ENCODE data around the gene ANKS6.
A peak's percentile ranks its signal among the peaks of the same experiment; 100 is the strongest.

ANKS6 gene

GRCh38 chr9:98742325-98743280 is 53.8 kb downstream of the ANKS6 start:
- peak; percentile 71 for DNase-seq (ENCODE audit: low read depth)
- TF ChIP-seq CTCF (conservative IDR thresholded peaks at IDR 0.05; ENCODE audit: control insufficient read depth, insufficient read depth, low read depth, low read length), result no peak
- no peak overlapping the region for H3K4me3 ChIP-seq (ENCODE audit: control insufficient read depth, low read depth, low read length)

- no peak for TF ChIP-seq CTCF (conservative IDR thresholded peaks at IDR 0.05; ENCODE audit: control insufficient read depth, insufficient read depth, low read depth, low read length)
- no peak for DNase-seq (ENCODE audit: low read depth)
- no peak overlapping the region for H3K4me3 ChIP-seq (ENCODE audit: control insufficient read depth, low read depth, low read length)
Observed at GRCh38 chr9:98740226-98740881, 56.0 kb downstream of the ANKS6 start.

- no peak for DNase-seq (ENCODE audit: low read depth)
- no peak for TF ChIP-seq CTCF (conservative IDR thresholded peaks at IDR 0.05; ENCODE audit: control insufficient read depth, insufficient read depth, low read depth, low read length)
- no peak overlapping the region for H3K4me3 ChIP-seq (ENCODE audit: control insufficient read depth, low read depth, low read length)
Observed at GRCh38 chr9:98738741-98739140, 57.6 kb downstream of the ANKS6 start.

GRCh38 chr9:98736226-98736625 is 60.1 kb downstream of the ANKS6 start:
- H3K4me3 ChIP-seq (ENCODE audit: control insufficient read depth, low read depth, low read length), result no peak overlapping the region
- TF ChIP-seq CTCF (conservative IDR thresholded peaks at IDR 0.05; ENCODE audit: control insufficient read depth, insufficient read depth, low read depth, low read length), result no peak
- no peak for DNase-seq (ENCODE audit: low read depth)

GRCh38 chr9:98732801-98733200 is 63.6 kb downstream of the ANKS6 start:
- H3K4me3 ChIP-seq (ENCODE audit: control insufficient read depth, low read depth, low read length), result no peak overlapping the region
- TF ChIP-seq CTCF (conservative IDR thresholded peaks at IDR 0.05; ENCODE audit: control insufficient read depth, insufficient read depth, low read depth, low read length), result no peak
- no peak for DNase-seq (ENCODE audit: low read depth)

GRCh38 chr9:98732091-98732490 is 64.3 kb downstream of the ANKS6 start:
- TF ChIP-seq CTCF (conservative IDR thresholded peaks at IDR 0.05; ENCODE audit: control insufficient read depth, insufficient read depth, low read depth, low read length), result no peak
- no peak overlapping the region for H3K4me3 ChIP-seq (ENCODE audit: control insufficient read depth, low read depth, low read length)
- DNase-seq (ENCODE audit: low read depth), result no peak
